Ishikawa (cell line): ENCODE data around the gene ANKRD33.

Source experiments
- CEBPB ChIP-seq: IDR thresholded peaks from 2 replicates; pipeline ENCODE4 v1.6.1; 2012
- EP300 ChIP-seq: IDR thresholded peaks from 2 replicates; pipeline ENCODE4 v1.6.1; 2012; ENCODE audit warnings: borderline replicate concordance
- NFIC ChIP-seq: IDR thresholded peaks from 2 replicates; pipeline ENCODE4 v1.6.1; 2012
- TAF1 ChIP-seq: IDR thresholded peaks from 2 replicates; pipeline ENCODE4 v1.6.1; 2012; ENCODE audit warnings: low read depth, mild to moderate bottlenecking
- YY1 ChIP-seq: IDR thresholded peaks from 2 replicates; pipeline ENCODE4 v1.6.1; 2012; ENCODE audit warnings: low read depth
- TF ChIP-seq, protein P1 (sequence below): IDR thresholded peaks from 2 replicates; pipeline ENCODE4 v1.6.1; 2012
- TF ChIP-seq, protein P2 (sequence below): IDR thresholded peaks from 2 replicates; pipeline ENCODE4 v1.6.1; 2012; ENCODE audit warnings: low read depth, mild to moderate bottlenecking

GRCh38 chr12:51886021-51886710 is 1.7 kb upstream of the ANKRD33 start:
- TF ChIP-seq NFIC (no peak), TAF1 (no peak), YY1 (no peak), CEBPB (no peak), EP300 (no peak)
- TF ChIP-seq, protein P1, sequence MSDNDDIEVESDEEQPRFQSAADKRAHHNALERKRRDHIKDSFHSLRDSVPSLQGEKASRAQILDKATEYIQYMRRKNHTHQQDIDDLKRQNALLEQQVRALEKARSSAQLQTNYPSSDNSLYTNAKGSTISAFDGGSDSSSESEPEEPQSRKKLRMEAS = no peak
- TF ChIP-seq, protein P2, sequence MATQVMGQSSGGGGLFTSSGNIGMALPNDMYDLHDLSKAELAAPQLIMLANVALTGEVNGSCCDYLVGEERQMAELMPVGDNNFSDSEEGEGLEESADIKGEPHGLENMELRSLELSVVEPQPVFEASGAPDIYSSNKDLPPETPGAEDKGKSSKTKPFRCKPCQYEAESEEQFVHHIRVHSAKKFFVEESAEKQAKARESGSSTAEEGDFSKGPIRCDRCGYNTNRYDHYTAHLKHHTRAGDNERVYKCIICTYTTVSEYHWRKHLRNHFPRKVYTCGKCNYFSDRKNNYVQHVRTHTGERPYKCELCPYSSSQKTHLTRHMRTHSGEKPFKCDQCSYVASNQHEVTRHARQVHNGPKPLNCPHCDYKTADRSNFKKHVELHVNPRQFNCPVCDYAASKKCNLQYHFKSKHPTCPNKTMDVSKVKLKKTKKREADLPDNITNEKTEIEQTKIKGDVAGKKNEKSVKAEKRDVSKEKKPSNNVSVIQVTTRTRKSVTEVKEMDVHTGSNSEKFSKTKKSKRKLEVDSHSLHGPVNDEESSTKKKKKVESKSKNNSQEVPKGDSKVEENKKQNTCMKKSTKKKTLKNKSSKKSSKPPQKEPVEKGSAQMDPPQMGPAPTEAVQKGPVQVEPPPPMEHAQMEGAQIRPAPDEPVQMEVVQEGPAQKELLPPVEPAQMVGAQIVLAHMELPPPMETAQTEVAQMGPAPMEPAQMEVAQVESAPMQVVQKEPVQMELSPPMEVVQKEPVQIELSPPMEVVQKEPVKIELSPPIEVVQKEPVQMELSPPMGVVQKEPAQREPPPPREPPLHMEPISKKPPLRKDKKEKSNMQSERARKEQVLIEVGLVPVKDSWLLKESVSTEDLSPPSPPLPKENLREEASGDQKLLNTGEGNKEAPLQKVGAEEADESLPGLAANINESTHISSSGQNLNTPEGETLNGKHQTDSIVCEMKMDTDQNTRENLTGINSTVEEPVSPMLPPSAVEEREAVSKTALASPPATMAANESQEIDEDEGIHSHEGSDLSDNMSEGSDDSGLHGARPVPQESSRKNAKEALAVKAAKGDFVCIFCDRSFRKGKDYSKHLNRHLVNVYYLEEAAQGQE = no peak
